Gastrocnemius medialis (tissue), 4 donors: Measurements from ENCODE around the gene ATXN7.

Experiments used
- CTCF ChIP-seq, 5 experiments: fragments of 450-650 bp in 3 of 5; fragments of 200-600 bp in 2 of 5; sonication (generic) in 2 of 5; IDR thresholded peaks in 4 of 5; conservative IDR thresholded peaks in 1 of 5; 1 replicate in 4 of 5; 2 replicates in 1 of 5; pipeline ENCODE4 v1.5.1; 2016 to 2019; ENCODE audit warnings: antibody characterized with exemption in 5 of 5, mild to moderate bottlenecking in 3 of 5, moderate library complexity in 3 of 5
- POLR2A ChIP-seq, 2 donors: fragments of 450-650 bp; IDR thresholded peaks; one replicate each; pipeline ENCODE4 v1.6.1; 2017; ENCODE audit warnings: antibody characterized with exemption in 2 of 2, mild to moderate bottlenecking in 2 of 2, moderate library complexity in 2 of 2

GRCh38 chr3:63864965-63865327, 1.3 kb downstream of the ATXN7 start:
- TF ChIP-seq CTCF (IDR thresholded peaks at IDR 0.05 in 4 of 5, conservative IDR thresholded peaks at IDR 0.05 in 1 of 5) (no peak), POLR2A (IDR thresholded peaks at IDR 0.05) (no peak)
